HT-29 (cell line): ENCODE data around the gene CALML3. TPM values are rescaled to one million over a fixed set of nuclear protein-coding genes. Genes with fewer than 3 reads are reported as not detected.
"Not testable (repeated sequence)": the region's sequence is repeated elsewhere in the genome, so short reads cannot be mapped to it uniquely, and the experiment has no call there.

Experiments
- DNase-seq: peaks from one replicate; pipeline ENCODE4 v3.0.0-alpha.2; 2015; ENCODE audit warnings: low spot score
- total RNA-seq: library from RNA; depleted of rRNA; stranded (reverse); fragments of >200 nt; shearing (Covaris generic); gene quantifications from 2 replicates; pipeline ENCODE4 v1.2.3, GENCODE V29; 2014

Gene CALML3
- total RNA-seq, 1 experiment from 2014 or later, result not detected

DNA sequence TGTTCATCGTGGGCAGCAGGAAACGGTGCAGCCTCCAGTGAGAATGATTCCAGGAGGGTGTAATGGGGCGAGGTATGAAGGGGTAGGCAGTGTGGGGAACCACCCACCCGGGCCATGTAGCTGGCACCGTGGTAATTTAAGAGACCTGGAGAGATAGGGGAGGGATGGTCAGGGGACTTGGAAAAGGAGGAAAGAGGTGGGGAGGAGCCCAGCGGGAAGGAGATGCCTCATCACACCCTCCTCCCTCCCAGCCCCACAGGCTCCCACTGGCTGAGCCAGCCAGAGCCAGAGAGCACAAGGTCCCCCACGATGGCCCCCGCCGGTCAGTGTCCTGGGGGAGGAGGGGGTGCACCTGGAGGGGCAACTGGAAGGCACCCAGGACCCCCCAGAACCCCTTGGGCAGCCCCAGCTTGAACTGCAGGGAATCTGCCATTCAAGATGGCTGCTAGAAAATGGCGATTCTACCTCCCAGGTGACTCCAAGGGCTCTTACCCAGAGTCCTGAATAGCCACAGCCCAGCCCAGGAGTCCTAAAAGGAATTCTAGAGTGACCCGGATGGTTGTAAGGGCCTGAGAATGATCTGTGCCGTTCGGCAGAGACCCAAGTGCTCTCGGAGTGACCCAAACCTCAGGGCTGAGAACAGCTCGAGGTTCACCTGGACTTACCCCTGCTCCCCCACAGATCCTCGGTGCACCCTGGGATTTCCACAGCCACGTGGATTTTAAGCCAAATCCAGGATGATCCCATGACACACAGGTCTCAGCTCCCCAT, 28.8 kb downstream of the CALML3 start:
- no peak for DNase-seq

GRCh38 chr10:5555021-5555510, 30.3 kb downstream of the CALML3 start:
- DNase-seq, result no peak

DNA sequence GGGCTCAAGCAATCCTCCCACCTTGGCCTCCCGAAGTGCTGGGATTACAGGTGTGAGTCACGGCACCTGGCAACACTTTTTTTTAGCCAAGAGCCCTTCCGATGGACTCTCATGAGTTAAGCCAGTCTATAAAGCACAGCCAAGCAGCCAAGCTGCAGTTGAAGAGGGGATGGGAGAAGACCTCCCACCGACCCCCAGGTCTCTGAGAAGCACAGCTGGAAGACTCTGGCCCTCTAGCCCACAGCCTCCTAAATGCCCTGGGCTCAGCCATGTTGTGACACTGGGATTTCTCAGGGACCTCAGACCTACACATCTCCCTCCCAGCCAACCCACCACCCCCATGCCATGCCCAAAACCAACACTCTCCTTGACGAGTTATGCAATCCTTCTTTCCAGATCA, 31.1 kb downstream of the CALML3 start:
- DNase-seq, result no peak

DNA sequence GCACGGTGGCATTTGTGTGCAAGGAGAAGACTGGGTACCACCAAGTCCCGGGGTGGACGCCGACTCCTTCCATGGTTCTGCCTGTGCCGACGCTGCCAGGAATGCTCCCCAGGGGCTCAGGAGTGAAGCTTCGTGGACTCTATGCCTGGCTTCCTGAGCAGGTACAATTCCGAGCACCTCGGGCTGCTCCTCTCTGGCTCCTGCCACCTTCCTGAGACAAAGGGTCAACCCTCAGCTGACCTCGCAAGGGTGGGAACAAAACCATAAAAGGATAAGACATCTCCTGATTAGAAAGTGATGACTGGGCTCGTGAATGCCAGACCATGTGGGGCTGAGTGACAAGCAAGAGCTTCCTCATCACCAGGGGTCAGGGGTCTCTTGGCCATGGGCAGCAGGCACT, 31.8 kb downstream of the CALML3 start:
- no peak for DNase-seq

DNA sequence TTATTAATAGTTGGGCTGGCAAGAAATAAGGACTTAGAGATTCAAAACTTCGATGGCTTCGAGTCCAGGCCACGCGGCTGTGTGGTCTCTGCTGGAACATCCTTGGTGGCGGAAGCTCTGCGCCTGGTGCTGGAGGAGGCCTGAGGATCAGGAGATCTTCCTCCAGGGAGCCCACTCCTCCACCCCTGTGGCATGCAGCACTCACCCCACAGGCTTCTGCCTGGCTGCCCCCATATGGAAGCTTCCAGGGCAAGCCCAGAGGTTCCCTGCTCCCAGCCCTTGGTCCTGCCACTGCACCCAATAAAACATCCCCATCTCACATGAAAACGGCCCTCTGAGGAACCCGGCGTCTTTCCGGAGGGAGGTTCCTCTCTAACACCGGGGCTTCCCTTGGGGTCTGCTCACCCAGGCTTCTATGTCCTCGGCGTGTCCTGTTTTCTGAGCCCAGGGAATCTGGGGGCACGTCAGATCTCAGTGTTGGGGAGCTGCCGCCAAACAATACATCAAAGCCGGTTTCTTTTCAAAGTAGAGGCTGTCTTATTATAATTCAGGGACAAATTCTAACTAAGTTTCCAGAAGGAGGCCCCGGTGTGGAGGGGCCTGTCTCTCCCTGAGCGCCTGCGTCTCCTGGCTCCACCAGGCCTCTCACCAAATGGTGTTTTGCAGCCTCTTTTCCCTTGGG, 32.4 kb downstream of the CALML3 start:
- no peak for DNase-seq

GRCh38 chr10:5557799-5558771, 33.3 kb downstream of the CALML3 start:
- DNase-seq, result no peak

DNA sequence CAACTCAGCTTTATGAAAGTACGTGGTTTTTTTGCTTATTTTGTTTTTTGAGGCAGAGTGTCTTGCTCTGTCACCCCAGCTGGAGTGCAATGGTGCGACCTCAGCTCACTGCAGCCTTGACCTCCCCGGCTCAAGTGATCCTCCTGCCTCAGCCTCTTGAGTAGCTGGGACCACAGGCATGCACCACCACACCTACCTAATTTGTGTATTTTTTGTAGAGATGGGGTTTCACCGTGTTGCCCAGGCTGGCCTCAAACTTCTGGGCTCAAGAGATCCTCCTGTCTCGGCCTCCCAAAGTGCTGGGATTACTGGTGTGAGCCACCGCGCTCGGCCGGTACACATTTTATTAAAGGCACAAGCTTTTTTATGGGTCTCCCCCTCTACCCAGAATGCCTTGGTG, 34.3 kb downstream of the CALML3 start:
- DNase-seq, result not testable (repeated sequence)

- no peak for DNase-seq
Observed at GRCh38 chr10:5559642-5560141, 34.9 kb downstream of the CALML3 start.

DNA sequence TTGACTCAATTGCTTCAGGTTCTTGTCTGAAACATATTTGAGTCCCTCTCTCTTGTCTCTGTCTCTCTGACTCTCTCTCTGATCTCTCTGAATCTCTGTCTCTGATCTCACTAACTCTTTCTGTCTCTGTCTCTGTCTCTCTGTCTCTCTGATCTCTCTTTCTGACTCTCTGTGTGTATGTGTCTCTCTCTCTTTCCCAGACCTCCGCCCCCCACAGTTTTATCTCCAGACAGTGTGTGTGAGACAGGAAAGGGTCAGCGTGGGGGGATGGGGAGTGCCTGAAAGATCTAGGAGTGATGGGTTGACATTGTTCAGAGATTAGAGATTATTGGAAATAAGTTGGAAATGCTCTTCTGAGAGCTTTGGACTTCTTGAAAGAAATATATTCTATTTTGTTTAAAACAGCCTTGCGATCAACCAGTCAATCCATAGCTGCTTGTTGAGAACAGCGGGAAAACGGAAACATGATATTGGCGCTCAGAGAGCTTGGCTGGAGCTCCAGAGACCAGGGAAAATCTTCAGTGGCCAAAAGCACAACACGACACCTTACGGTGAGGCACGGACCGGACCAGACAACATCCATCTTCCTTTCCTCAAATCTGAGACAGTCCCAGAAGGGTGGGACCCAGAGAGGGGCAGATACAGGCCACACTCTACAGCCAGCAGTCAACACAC, 35.5 kb downstream of the CALML3 start:
- no peak for DNase-seq

GRCh38 chr10:5560817-5561703, 36.3 kb downstream of the CALML3 start:
- DNase-seq, result no peak

DNA sequence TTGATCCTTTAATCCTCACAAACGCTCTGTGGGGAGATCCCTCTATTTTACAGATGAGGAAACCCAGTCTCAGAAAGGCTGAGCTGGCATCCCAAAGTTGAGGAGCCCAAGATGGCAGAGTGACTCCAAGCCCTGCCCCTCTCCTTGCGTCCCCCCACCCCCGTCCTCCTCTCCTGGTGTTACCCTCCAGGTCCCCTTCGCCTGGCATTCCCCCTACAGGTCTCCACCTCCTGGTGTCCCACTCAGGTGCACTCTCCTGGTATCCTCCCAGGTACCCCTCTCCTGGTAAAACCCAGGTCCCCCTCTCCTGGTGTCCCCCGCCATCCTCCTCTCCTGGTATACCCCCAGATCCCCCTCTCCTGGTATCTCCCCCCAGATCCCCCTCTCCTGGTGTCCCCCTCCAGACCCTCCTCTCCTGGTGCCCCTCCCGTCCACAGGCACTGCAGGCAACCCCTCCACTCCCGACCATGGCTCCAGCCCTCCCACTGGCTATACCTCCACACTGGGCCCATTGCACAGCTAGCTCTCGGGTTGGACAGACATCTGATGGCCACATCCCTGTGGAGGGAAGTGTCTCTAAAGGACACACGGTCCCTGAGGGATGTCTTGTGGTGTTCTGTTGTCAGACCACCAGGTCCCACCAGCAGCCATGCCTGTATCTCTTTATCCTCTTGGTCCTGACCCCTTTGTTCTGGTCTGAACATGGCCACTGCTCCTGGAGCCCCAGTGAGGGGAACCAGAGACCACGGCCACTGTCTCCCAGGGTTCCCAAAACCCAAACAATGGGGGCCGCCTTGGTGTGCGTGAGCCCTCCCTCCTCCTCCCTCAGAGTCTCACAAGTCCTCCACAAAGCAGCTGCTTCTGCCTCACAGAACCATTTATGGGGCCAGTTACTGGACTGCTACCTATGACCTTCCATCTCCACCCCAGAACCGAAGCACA, 37.2 kb downstream of the CALML3 start:
- DNase-seq, result no peak

DNA sequence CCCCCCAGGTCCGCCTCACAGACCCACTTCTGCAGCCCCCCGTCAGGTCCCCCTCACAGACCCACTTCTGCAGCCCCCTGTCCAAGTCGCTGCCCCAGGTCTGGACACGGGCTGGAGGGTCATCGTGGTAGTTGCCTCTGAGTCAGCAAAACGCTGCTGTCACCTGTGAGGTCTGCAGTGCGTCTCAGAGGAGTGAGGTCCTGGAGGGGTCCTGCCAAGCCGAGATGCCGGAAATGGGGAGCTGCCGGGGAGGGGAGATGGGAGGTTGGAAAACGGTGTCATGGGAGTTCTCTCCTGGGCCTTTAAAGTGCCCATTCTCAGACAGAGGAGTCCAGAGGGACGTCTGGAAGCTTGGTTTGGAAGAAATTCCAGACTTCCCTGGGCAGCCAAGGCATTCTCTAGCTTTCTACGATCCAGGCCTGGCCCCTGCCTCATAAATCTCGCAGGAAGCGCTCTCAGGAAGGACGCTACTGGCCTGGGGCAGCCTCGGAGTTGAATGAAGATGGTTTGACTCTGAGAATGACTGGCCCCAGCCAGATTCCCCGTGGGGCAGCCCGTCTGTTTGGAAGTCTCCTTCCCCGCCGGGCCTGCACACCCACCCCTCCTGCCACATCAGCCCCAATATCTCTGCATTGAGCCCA, 38.7 kb downstream of the CALML3 start:
- no peak for DNase-seq

DNA sequence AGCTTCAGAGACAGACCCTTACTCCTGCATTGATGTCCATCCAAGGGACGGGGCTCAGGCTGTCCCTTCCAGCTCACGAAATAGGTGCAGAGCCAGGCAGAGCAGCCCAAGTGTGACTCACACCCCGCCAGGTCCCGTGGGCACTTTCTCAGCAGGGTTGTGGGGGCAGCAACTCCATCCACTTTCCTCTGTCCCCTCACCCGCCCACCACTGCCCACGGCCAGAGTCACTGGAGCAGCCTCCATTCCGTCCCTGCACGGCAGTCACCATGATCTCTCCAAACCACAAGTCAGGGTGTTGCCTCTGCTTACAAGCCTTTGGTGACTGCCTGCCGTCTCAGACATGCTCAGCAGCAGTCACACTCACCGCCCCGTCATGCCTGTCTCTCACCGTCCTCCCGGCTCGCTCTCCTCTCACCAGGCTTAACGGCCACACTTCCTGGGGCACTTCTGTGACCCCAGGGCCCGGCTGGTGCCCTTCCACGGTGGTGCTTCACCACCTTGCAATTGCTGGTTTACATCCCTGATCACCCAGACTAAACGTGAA, 39.3 kb downstream of the CALML3 start:
- DNase-seq, result no peak

DNA sequence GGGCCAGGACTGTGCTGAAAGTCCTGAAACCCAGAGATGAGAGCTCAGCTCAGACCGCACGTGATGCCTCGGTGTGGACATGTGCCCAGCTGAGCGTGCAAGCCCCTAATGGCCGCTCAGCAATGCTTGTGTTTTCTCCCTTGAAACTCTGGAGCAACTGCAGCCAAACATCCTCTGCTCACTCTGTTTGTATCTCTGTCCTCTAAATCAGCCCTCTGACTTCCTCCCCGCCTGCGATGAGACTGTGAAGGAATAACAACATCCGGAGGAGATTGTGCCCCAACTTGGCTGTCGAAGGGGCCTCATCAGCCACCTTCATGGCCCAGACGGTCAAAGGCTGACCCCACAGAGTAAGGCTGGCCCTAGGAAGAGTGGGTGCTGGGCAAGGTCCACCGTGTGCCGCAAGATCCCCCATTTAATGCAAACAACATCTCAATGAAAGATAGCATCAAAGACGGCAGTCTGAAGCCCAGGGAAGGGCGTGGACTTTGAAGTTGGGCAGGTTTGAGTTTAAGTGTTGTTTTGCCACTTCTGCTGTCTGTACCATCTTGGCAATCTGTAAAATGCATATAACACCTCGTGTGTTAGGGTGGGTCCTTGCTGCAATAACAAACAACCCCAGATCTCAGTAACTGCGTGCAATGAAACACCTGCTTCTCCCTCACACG, 39.9 kb downstream of the CALML3 start:
- DNase-seq, result no peak

DNA sequence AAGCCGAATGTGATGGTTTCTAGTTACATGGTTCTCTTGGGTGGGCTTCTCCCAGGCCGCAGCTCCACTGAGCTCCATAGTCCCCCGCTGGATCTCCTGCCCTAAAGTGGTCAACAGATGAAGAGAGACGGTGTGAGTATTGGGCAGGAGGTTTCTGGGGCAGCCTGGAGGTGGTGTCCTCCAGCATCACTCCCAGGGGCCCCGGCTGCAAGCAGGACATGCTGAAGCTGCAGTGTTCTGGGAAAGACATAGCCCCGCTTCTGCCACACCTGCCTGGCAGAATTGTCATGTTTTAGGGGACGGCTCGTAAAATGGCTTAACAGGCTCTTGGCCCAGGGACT, 40.4 kb downstream of the CALML3 start:
- no peak for DNase-seq

DNA sequence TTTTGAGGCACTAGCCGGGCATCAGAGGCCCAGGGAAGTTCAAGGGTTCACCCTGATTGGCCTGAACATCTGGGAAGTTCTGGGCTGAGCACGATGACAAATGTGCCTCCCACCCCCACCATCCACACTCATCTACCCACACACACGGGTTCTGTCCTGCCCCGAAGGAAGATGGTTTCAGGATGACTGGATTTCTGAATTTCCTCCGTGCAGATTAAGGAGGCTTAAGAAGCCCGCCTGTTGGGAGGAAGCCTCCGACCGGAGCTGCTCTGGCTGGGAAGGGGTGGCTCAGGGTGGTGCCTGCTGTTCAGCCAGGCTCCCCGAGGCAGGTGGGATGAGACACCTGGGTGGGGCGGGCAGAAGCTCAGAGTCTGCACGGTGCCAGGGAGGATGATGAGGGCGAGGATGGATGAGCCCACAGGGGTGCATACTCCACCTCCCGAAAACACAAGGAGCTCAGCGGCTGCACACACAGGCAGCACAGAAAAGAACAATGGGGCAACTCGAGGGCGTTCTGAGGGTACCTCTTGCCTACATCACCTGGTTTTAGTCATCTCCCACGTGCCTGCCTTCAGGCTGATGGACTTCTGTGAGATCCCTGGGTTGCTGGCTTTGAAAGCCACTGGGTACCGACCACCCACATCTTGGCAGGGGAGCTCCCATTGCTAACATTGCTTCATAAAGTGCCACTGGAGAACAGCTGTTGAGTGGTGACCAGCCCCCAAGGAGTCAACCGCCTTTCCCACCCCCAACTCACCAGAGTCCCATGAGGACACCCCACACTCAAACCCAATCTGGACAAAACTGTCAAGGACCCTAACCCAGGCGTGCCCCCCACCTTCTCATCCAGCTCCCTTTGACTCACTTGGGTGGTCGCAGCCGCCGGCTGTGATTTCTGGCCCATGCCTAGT, 41.2 kb downstream of the CALML3 start:
- DNase-seq, result no peak

- peak; percentile 23 for DNase-seq
Observed at GRCh38 chr10:5566614-5567013, 41.9 kb downstream of the CALML3 start.
